Activated CD8-positive, alpha-beta memory T cell treated with anti-CD3 and anti-CD28 coated beads, Interleukin-2, amount 50 U/mL, for 4 hours (primary cell): Measurements from ENCODE around the gene HES6.
A peak's percentile ranks its signal among the peaks of the same experiment; 100 is the strongest.
"Not testable (repeated sequence)": the region's sequence is repeated elsewhere in the genome, so short reads cannot be mapped to it uniquely, and the experiment has no call there.

ENCODE experiments used
- DNase-seq: peaks from one replicate; pipeline ENCODE4 v3.0.0-alpha.2; 2020

Gene HES6

GRCh38 chr2:238272156-238272555 lies 32.3 kb upstream of the HES6 start:
- no peak for DNase-seq

DNA sequence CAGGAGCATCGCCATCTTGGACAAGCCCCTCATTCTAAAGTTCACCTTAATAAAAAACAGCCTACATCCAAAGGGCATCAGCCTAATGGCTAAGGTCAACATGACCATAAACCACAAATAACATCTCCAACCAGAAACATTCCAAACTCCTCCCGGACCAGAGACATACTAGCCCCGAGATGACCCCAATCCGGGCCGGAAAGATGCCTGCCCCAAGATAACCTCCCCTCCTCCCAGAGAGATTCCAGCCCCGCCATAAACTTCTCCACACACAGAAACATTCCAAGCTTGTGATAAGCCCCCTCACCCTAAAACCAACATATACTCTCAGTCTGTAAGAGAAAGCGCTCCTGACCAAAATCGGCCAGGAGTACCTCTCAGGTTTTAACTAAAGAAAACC lies 31.8 kb upstream of the HES6 start:
- not testable (repeated sequence) for DNase-seq

DNA sequence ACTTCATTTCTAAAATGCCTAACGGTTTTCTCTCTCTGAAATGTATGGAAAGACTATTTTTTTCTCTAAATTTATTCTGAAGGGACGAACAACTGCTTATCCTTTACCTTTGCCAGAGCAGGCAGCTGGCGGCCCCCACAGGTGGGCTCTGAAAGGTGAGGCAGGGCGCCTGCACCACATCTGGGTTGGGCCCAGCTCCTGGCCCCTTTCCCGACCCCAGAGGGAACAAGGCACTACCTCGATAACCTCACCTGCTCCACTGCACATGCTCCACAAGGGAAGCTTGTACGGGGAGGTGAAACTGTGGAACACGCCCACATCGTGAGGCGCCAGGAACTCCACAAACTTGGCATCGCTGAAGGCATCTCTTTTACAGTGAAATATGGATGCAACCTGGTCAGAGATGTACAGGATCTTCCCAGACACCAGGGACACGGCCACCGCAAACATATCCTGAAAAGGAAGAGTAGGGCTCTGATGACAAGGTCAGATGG lies 31.3 kb upstream of the HES6 start:
- no peak for DNase-seq

GRCh38 chr2:238270606-238271005 lies 30.8 kb upstream of the HES6 start:
- DNase-seq, result no peak

DNA sequence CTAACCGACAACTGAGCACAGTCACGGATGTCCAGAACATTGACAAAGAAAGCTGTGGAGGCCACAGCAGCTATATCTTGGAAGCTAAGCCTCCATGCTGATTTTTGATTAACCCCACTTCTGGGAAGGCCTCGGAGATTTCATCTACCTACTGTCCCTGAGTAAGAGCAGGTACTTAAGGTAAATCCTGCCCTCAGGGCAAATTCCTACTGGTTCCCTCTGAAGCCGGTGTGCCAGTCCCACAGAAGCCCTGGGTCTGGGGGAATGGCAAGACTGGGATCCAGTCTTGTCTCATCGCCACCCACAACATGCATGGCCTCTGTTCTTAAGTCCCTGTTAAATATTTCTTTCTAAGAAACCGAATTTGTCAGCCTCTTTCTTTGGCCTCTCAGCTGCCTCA lies 29.9 kb upstream of the HES6 start:
- DNase-seq, result no peak

- no peak for DNase-seq
These were observed 28.2 kb upstream of the HES6 start for GRCh38 chr2:238267884-238268680.

DNA sequence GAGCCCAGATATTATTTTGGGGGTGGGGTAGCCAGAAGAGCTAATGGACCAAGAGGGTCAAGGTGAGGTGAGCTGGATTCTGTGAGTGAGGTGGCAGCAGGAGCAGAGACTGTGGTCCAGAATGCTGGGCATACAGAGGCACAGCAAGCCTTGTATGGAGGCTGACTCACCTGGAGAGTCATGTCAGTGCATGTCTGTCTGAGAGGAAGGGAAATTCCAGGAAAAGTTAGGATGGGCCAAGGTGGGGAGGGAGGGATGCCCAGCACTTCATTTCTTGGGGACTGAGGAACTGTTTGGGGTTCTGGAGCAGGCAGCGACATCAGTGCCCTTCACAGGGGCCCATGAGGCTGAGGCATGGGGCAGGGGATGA lies 27.5 kb upstream of the HES6 start:
- no peak for DNase-seq

DNA sequence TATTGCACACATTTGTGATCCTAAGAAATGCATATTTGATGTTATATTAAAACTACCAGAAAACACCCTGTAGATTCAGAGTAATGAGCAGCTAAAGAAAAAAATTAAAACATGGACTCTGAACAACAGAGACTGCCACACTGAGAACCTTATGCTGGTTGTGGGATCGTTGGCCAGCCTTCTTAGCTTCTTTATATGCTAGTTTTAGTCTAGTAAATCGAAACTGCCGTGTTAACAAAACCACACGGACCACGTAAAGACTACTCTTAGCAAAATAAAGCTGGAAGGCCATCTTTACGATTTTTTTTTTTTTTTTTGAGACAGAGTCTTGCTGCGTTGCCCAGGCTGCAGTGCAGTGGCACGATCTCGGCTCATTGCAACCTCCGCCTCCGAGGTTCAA lies 25.8 kb upstream of the HES6 start:
- DNase-seq, result no peak

- no peak for DNase-seq
These were observed 24.2 kb upstream of the HES6 start for GRCh38 chr2:238264072-238264460.

DNA sequence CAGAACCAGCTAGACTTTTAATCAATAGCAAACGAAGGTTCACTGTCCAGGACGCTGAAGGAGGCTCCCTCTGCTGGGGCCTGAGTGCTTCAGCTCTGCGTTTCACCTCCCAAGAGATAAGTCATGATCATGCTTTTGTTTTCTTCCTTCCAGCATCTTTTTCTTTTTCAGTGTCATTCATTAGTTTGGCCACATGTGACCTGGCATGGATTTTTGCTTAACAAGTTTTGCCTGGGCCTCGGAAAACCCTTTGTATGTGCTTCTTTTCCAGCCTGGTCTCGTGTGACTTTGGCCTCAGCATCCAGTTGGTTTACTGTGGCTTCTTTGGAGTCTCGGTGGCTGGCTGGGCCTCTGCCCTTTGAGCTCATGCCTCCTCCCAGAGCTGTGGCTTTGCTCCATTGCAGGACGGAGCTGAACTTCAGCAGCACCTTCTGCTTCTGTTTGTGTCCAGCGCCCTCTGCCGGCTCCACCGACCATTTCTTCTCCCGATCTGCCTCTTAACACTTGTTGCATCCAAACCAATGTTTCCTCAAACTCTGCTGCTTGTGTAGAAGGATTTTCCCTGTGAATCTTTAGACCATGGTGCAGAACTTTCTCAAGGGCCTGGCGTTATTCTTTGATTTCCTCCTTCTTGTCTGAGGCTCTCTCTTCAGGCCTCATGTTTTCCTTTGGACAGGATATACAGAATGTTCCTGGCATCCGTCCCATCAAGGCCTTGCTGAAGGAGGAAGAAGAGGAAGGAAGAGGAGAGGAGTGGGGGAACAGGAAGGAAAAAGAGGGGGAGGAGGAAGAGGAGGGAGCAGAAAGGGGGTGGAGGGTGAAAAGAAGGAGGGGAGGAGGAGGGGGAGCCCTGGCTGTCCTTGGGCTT lies 23.6 kb upstream of the HES6 start:
- peak; percentile 71 for DNase-seq

DNA sequence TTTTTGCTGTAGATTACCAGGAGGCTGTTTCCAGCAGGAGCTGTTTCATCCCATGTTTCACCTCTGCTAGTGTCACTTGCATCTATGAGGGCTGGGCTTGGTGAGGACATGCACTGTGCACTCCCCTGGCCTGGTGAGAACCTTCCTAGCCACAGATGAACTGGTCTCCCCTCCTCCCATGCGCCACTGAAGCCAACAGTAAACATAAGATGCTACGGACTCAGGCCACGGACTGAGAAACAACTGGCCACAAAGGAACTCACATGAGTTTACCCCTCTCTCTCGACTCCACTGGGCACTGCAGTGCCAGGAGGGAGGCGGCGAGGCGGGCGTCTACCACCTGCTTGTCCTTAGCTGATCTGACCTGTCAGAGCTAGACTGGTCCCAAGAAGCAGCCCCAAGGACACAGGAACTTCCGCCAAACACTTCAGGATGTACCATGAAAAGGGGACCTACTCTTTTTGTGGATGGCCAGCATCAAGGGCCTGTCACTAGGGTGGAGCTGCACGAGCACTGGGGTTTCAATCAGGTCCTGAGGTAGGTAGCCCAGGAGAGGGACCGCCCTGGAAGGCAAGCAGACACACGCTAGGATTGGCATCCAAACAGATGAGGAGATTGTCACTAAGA lies 22.8 kb upstream of the HES6 start:
- no peak for DNase-seq

DNA sequence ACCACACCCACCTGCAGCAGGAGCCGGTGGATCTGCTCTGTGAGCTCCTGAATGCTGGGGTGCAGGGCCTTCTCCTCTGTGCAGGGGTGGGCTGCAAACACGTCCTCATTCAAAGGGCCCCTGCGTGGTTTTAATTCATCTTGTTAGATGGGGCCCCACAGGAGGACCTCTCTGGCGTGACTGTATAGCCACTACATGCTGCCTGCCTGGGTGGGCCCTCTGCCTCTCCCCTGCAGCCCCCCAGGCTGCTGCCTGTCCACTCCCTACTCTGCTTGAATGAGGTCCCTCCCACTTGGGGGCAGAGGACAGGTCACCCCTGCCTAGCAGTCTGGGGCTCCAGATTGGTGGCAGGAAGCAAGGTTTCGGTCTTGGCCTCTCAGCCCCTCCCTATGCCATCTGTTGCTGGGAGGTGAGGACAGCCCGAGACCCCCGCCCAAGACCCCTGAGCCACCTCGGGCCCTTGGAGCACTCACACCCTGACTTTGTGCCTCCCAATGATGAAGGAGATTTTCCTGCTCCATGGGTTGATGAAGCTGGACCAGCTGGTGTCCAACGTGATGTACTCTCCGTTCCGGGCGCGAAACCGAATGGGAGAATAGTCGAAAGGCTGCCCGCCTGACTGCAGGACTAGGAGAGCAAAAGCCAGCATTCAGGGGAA lies 22.0 kb upstream of the HES6 start:
- no peak for DNase-seq

DNA sequence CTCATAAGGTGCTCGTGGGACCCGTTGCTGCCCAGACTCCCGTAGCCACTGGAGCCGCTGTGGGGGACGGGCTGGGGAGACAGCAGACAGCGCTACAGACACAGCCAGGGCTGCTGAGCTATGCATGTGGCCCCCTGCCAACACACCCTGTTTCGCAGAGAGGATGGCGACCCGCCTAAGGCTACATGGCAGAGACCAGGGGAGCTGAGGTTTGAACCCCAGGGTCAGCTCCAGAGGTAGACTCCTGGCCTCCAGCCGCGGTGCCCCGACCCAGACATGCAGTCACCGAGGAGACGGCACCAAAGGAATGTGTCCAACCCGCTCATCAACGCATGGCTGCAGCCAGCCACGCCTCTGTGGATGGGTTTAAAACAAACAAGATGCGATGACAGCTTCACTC lies 21.0 kb upstream of the HES6 start:
- DNase-seq, result no peak

GRCh38 chr2:238259061-238260020 lies 19.5 kb upstream of the HES6 start:
- no peak for DNase-seq

DNA sequence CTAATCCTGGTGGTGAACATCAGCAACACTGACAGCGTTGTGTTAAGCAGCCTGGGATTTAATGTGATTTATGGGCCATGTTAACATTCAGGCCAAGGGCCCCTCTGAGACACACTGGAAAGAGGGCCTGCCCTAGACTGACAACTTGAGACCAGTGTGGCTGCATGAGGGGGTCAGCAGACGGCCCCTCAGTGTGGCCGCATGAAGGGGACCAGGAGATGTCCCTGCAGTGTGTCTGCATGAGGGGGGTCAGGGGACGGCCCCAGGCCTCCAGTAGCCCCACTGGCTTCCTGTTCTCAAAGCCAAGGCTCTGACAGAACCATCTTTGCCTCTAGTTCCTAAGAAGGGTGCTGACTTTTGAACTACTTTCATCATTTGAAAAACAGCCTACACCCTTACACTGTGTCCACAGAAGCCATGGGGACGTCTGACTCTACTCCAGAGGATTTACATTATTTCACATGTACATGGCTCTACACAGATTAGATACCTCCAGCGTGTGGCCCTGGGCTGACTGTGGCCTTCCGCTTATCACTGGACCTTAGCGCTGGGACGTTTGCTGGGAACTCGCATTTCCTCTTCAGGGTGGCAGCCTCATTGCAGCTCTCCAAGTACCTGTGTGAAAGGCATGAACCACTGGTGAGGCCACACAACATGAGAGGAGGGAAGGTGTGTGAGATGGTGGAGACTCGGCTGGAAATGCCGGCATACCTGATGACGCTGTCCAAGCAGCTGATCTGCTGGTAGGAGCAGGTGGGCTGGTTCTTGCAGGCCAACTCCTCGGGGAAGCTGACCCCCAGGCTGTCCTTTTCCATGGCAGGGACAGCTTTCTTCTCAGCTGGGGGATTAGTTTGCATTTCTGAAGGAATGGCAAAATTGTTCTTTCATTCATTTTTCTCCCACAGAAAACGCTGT lies 18.2 kb upstream of the HES6 start:
- DNase-seq, result no peak

DNA sequence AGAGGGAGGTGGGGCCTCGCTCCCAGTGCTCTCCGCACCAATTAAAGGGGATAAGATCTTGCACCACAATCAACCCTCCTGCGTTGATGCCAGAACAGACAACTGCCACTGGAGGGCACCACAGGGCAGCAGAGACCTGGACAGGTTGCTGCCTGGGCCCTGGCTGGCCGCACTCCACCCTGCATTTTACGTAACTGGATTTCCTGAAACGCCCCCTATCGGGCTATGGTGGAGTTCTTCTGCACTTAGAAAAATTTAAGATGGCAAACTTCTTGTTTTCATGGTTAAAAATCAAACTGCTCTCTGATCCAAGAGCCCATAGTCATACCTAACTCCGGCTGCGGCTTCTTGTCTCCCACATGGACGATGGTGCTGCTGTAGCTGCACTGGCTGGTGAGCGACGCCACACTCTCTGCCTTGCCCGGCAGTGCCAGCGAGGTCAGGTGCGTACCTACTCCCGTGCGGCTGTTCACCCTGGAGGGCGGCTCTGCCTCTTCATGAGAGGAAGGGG lies 16.8 kb upstream of the HES6 start:
- DNase-seq, result peak; percentile 72

GRCh38 chr2:238256111-238256510 lies 16.3 kb upstream of the HES6 start:
- no peak for DNase-seq

DNA sequence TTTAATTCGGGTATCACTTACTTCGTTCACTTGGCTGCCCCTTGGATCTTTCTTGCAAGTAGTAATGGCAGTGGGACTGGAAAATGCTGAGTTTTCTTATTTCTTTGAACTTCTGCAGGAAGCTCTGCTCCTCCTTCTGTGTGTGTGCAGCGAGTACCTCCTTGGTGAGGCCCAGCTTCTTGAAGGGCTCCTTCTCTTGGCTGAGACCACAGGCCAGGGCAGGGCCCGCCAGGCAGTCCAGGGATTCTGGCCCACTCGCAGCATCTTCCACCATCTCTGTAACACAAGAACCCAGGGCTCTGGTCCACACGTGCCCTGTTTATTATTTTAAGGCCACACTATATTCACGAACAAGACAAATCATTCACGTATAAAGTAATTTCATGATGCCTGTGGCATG lies 15.8 kb upstream of the HES6 start:
- DNase-seq, result no peak

DNA sequence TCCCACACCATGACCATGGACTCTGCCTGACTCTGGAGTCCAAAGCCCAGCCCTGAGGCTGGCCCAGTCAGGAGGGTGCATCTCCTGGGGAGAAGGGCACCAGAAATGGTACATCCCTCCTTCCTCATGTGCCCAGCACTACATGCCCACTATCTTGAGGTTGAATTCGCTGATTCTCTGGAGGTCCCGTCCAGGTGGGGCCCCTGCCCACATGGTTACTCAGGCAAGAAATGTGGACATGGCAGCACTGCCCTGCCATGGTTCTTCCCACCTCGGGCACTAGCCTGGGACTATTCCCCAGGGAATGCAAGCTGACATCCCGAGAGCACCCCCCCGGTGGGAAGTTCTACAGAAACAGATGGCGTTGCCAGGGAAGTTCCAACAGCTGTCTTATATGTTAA lies 15.3 kb upstream of the HES6 start:
- no peak for DNase-seq

GRCh38 chr2:238254095-238254723 lies 14.4 kb upstream of the HES6 start:
- no peak for DNase-seq
